PC-3 (cell line): ENCODE data around the gene ANP32A.

ENCODE experiments used
- EZH2 ChIP-seq: fragments of 300-600 bp; sonication (generic); IDR thresholded peaks from one replicate; pipeline ENCODE4 v1.6.1; 2017; ENCODE audit warnings: antibody characterized with exemption, mild to moderate bottlenecking, low read length; ENCODE audit not compliant: unreplicated experiment
- EZH2phosphoT487 ChIP-seq: fragments of 300-600 bp; sonication (generic); IDR thresholded peaks from 2 replicates; pipeline ENCODE4 v1.6.1; 2018; ENCODE audit warnings: mild to moderate bottlenecking, antibody characterized with exemption, low read length, borderline replicate concordance
- TF ChIP-seq, protein P1 (sequence below): fragments of 300-600 bp; sonication (generic); conservative IDR thresholded peaks from 2 replicates; pipeline ENCODE4 v1.5.1; 2017; ENCODE audit warnings: antibody characterized with exemption, low read depth, mild to moderate bottlenecking, low read length

DNA sequence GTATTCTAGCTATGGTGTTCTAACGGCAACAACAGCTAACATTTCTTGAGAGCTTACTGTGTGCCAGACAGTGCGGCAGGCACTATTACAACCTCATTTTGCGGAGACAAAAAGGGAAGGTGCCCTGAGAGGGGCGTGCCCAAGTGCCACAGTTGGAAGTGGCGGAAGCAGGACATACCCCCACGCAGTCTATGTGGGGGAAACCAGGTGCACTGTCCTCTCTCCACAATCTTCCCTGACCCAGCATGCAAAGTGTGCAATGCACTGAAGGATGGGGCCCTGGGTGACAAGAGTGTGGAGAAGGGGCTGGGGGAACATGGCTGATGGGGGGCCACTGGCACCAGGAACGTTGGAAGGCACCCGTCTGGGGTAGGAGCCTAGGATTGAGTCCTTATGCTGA is 8.6 kb downstream of the ANP32A start:
- no peak for TF ChIP-seq EZH2
- TF ChIP-seq, protein P1, sequence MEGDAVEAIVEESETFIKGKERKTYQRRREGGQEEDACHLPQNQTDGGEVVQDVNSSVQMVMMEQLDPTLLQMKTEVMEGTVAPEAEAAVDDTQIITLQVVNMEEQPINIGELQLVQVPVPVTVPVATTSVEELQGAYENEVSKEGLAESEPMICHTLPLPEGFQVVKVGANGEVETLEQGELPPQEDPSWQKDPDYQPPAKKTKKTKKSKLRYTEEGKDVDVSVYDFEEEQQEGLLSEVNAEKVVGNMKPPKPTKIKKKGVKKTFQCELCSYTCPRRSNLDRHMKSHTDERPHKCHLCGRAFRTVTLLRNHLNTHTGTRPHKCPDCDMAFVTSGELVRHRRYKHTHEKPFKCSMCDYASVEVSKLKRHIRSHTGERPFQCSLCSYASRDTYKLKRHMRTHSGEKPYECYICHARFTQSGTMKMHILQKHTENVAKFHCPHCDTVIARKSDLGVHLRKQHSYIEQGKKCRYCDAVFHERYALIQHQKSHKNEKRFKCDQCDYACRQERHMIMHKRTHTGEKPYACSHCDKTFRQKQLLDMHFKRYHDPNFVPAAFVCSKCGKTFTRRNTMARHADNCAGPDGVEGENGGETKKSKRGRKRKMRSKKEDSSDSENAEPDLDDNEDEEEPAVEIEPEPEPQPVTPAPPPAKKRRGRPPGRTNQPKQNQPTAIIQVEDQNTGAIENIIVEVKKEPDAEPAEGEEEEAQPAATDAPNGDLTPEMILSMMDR: no peak
- TF ChIP-seq EZH2phosphoT487: no peak
